Kidney epithelial cell (primary cell): Measurements from ENCODE around the gene SCLT1. TPM values are rescaled to one million over a fixed set of nuclear protein-coding genes. Genes with fewer than 3 reads are reported as not detected.

Experiments used
- DNase-seq: peaks from one replicate; pipeline ENCODE4 v3.0.0-alpha.2; 2010; ENCODE audit warnings: low read depth
- H3K27me3 ChIP-seq: 2 replicates; pipeline ENCODE4 v1.6.0; 2011; ENCODE audit warnings: low read length; ENCODE audit not compliant: control insufficient read depth, insufficient read depth
- H3K36me3 ChIP-seq: 2 replicates; pipeline ENCODE4 v1.5.1; 2011; ENCODE audit warnings: low read length; ENCODE audit not compliant: control insufficient read depth, insufficient read depth
- H3K4me3 ChIP-seq: 2 replicates; pipeline ENCODE4 v1.5.1; 2011; ENCODE audit warnings: low read depth, mild to moderate bottlenecking, control low read depth, low read length
- CTCF ChIP-seq: IDR thresholded peaks from 2 replicates; pipeline ENCODE4 v1.5.1; 2011; ENCODE audit warnings: mild to moderate bottlenecking, moderate library complexity, low read length, control low read depth, inconsistent platforms; ENCODE audit not compliant: insufficient read depth, poor library complexity, severe bottlenecking
- total RNA-seq: library from RNA; depleted of rRNA; stranded (reverse); fragments of >200 nt; gene quantifications from 2 replicates; pipeline ENCODE4 v1.2.3, GENCODE V29; 2015

Gene SCLT1
- total RNA-seq, 1 donor from 2014 or later, result 6.5 TPM

GRCh38 chr4:129109965-129110824 is 16.9 kb upstream of the SCLT1 start:
- no peaks in the 10 kb centered on the region for H3K36me3 ChIP-seq
- no peak for DNase-seq
- TF ChIP-seq CTCF, result no peak
- H3K4me3 ChIP-seq, result no peak overlapping the region
- no peaks in the 10 kb centered on the region for H3K27me3 ChIP-seq

- Histone ChIP-seq H3K36me3 (no peaks in the 10 kb centered on the region), H3K4me3 (no peak overlapping the region), H3K27me3 (no peaks in the 10 kb centered on the region)
- TF ChIP-seq CTCF, result no peak
- no peak for DNase-seq
Measured at GRCh38 chr4:129098531-129099001, 5.2 kb upstream of the SCLT1 start.

GRCh38 chr4:129095811-129096454 is 2.6 kb upstream of the SCLT1 start, which contains the start of gene C4orf33:
Gene C4orf33 (plus strand): TSS chr4:129096152. CDS start chr4:129102611, 6,459 bp downstream.
- Histone ChIP-seq H3K4me3 (peak within 1 kb of the TSS; percentile 71), H3K27me3 (no peaks in the 10 kb centered on the region), H3K36me3 (no peaks in the 10 kb centered on the region)
- TF ChIP-seq CTCF, result no peak
- peak; percentile 37 for DNase-seq

GRCh38 chr4:129094347-129094746 is 1.0 kb upstream of the SCLT1 start:
- TF ChIP-seq CTCF, result no peak
- Histone ChIP-seq H3K27me3 (no peaks in the 10 kb centered on the region), H3K4me3 (no peak overlapping the region), H3K36me3 (no peaks in the 10 kb centered on the region)
- no peak for DNase-seq

- Histone ChIP-seq H3K4me3 (peak overlapping the region; percentile 82), H3K36me3 (no peaks in the 10 kb centered on the region), H3K27me3 (no peaks in the 10 kb centered on the region)
- DNase-seq, result no peak
- TF ChIP-seq CTCF, result no peak
Measured at GRCh38 chr4:129092631-129093190, 628 bp downstream of the SCLT1 start.
